WI38 (cell line): ENCODE measurements around the gene KANSL1.
"Not testable (repeated sequence)": the region's sequence is repeated elsewhere in the genome, so short reads cannot be mapped to it uniquely, and the experiment has no call there.

ENCODE experiments used
- H3K4me3 ChIP-seq: 2 replicates; pipeline ENCODE4 v1.5.1; 2011; ENCODE audit warnings: low read depth, mild to moderate bottlenecking, control low read depth, low read length
- TF ChIP-seq, protein P1 (sequence below): IDR thresholded peaks from 2 replicates; pipeline ENCODE4 v1.5.1; 2012; ENCODE audit warnings: low read depth, mild to moderate bottlenecking, control low read depth, low read length

KANSL1 gene

DNA sequence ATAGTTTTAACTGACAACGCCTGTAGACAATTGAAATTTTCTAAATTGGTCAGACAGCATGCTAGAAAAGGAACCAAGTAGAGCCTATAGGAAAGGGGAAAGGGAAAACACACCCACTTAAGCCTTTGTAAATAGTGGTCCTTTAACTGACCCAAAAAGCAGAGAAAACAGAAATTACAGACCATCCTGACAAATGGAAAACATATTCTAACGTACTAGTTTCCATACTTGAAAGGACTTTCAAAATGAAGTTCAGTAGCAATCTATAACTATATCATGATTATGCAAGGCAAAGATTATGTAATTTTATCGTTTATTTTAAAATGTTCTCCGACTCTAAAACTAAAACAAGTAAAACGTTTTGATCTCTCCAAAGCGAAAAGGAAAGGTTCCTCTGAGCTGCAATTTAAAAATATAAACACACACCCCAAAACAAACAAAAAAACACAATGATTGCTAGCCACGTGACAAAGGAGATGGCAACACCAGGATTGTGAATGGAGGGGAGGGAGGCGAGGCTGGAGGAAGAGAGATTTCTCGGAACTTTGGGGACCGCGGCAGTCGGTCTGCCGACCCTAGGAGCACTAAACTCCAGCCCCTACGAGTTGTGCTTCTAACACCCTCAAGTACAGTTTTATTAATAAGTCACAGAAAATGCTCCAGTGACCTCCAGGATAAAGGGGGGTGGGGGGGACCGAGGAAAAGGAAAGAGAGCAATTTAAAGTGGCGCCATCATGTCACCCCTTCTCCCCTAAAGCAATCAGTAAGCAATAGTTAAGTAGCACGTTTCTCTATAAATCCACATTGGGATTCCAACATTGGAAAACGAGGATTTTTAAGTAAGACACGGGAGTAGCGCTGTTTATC lies 1.7 kb downstream of the KANSL1 start:
- H3K4me3 ChIP-seq: peak overlapping the region; percentile 93
- TF ChIP-seq, protein P1, sequence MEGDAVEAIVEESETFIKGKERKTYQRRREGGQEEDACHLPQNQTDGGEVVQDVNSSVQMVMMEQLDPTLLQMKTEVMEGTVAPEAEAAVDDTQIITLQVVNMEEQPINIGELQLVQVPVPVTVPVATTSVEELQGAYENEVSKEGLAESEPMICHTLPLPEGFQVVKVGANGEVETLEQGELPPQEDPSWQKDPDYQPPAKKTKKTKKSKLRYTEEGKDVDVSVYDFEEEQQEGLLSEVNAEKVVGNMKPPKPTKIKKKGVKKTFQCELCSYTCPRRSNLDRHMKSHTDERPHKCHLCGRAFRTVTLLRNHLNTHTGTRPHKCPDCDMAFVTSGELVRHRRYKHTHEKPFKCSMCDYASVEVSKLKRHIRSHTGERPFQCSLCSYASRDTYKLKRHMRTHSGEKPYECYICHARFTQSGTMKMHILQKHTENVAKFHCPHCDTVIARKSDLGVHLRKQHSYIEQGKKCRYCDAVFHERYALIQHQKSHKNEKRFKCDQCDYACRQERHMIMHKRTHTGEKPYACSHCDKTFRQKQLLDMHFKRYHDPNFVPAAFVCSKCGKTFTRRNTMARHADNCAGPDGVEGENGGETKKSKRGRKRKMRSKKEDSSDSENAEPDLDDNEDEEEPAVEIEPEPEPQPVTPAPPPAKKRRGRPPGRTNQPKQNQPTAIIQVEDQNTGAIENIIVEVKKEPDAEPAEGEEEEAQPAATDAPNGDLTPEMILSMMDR: no peak

GRCh38 chr17:46190763-46191162 lies 2.5 kb downstream of the KANSL1 start:
- TF ChIP-seq, protein P1: no peak
- peak overlapping the region; percentile 93 for H3K4me3 ChIP-seq

GRCh38 chr17:46186827-46187235 lies 6.4 kb downstream of the KANSL1 start:
- TF ChIP-seq, protein P1: peak; percentile 13; the same call in 1 of the 2 replicates
- H3K4me3 ChIP-seq: not testable (repeated sequence)

GRCh38 chr17:46184696-46185095 lies 8.5 kb downstream of the KANSL1 start:
- TF ChIP-seq, protein P1: no peak
- no peak overlapping the region for H3K4me3 ChIP-seq

DNA sequence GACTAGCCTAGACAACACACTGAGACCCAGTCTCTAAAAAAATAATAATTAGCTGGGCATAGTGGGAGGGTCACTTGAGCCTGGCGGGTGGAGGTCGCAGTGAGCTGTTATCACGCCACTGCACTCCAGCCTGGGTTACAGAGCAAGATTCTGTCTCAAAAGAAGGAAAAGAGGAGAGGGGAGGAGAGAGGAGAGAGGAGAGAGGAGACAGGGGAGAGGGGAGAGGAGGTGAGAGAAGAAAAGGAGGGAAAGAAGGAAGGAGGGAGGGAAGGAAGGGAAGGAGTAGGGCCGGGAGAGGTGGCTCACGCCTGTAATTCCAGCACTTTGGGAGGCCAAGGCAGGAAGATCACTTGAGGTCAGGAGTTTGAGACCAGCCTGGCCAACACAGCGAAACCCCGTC lies 9.8 kb downstream of the KANSL1 start:
- H3K4me3 ChIP-seq: not testable (repeated sequence)

DNA sequence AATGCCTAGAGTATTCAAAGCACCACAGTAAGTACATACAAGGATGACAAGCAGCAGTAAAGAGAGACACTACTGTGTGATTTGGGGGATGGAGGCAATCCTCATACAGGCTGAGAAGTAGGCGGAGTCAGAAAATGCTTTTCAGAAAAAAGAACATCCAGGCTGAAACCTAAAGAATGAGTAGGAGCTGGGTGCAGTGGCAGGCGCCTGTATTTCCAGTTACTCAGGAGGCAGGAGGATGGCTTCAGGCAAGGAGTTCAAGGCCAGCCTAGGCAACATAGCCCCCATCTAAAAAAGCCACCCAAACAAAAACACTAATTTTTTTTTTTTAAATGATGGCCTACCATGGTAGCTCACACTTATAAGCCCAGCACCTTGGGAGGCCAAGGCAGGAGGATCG lies 10.3 kb downstream of the KANSL1 start:
- H3K4me3 ChIP-seq: no peak overlapping the region
- TF ChIP-seq, protein P1: no peak

- TF ChIP-seq, protein P1: no peak
- H3K4me3 ChIP-seq: no peak overlapping the region
Measured at GRCh38 chr17:46181940-46182339, 11.3 kb downstream of the KANSL1 start.

- not testable (repeated sequence) for H3K4me3 ChIP-seq
Measured at GRCh38 chr17:46181316-46181715, 11.9 kb downstream of the KANSL1 start.
